GM21529 (cell line): Measurements from ENCODE around the gene PAQR5.
"Not testable (repeated sequence)": the region's sequence is repeated elsewhere in the genome, so short reads cannot be mapped to it uniquely, and the experiment has no call there.

Experiments used
- ATAC-seq: cut with Tn5 transposase; IDR thresholded peaks from one replicate; pipeline ENCODE4 v1.9.1; 2021; ENCODE audit not compliant: unreplicated experiment

The PAQR5 gene

GRCh38 chr15:69346112-69346511 lies 47.4 kb downstream of the PAQR5 start:
- no peak for ATAC-seq

GRCh38 chr15:69351333-69351732 lies 52.6 kb downstream of the PAQR5 start:
- no peak for ATAC-seq

DNA sequence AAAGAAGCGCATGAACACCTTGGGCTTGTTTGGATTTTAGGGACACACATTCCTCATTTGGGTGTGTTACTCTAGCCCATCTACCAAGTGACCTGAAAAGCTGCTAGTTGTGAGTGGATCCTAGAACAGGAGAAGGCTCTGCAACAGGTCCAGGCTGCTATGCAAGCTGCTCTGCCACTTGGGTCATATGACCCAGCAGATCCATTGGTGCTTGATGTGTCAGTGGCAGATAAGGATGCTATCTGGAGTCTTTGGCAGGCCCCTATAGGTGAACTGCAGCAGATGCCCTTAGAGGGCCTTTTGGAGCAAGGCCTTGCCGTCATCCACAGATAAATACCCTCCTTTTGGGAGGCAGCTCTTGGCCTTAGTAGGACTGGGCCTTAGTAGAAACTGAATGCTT lies 53.2 kb downstream of the PAQR5 start:
- no peak for ATAC-seq

DNA sequence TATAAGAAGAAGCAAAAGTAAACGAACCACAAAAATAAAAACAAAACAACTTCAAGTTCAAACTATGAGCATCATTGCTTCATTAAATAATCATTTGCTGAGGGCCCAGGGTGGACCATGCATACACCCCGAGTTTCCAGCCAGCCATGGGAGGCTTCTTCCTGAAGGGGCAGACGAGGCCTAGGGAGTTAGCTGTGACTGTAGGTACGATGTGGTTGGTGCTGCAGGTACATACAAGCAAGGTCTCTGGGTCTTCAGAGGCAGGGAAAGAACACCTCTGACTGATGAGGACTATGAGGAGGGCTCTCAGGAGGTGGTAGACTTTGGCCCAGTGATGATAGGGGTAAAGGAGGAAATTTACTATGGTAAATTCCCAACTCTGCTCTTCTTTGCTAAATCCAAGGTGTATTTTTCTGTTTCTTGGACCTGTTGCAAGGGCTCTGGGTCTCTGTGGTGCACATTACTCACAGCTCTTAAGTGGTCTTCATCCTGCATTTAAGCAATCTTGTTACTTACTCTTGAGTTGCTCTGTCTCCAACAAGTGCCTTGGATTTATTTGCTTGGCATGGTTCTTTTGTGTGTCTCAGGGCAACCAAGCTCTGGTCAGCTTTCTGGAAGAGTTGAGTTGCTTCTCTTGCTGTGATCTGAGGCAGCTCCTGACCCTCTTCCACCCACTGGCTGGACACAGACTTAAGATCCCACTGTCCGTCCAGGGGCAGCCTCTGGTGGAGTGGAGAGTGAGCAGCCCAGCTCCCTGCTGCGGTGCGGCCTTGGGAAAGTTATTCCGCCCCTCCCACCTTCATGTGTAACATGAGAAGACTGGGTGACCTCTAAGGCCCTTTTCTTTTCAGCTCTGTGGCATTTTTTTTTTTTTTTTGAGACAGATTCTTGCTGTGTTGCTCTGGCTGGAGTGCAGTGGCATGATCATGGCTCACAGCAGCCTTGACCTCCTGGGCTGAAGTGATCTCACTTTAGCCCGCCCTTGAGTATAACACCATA lies 59.4 kb downstream of the PAQR5 start:
- ATAC-seq: no peak

DNA sequence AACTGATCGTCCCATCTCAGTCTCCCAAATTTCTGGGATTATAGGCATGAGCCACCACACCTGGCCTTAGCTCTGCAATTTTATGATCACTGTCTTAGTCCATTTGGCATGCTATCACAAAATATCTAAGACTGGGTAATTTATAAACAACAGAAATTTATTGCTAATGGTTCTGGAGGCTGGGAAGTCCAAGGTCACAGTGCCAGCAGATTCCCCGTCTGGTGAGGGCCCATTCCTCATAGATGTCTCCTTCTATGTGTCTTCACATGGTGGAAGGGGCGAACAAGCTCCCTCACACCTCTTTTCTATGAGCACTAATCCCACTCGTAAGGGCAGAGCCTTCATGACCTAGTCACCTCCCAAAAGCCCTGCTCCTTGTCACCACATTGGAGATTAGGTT lies 60.1 kb downstream of the PAQR5 start:
- no peak for ATAC-seq

GRCh38 chr15:69359722-69360121 lies 61.0 kb downstream of the PAQR5 start:
- ATAC-seq: no peak

DNA sequence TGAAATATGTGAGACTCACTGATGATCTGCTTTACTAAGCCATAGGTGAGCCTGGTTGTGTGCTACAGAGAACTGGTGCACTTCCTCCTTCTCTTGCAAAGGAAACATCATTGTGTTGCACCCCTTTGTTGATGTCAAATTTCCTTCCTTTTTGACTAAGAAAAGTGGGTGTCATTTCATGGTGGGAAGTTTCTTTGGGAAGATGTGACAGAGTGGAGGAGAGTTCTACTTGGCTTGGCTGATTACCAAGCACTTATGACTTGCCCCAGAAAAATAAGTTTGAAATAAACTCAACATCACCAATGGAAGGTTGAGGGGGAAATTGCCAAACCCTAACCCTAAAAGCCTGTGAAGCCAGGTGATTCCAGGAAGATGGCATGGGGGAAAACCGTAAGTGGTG lies 61.9 kb downstream of the PAQR5 start:
- no peak for ATAC-seq

DNA sequence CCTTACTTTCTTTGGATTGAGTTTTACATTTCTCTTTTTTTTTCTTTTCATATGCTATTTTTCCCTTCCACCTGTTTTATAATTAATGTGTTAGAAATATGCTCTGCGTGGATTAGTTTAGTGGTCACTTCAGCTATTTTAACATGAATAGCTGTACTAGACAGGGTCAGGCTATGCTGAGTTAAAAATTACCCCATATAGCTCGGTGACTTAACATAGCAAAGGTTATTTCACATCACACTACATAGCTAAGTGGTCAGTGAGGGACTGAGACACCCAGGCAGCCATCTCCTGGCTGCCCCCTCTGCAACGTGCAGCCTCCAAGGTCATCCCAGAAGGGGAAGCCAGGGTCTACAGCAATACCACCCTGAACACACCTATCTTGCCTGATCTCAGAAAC lies 68.5 kb downstream of the PAQR5 start:
- ATAC-seq: no peak

DNA sequence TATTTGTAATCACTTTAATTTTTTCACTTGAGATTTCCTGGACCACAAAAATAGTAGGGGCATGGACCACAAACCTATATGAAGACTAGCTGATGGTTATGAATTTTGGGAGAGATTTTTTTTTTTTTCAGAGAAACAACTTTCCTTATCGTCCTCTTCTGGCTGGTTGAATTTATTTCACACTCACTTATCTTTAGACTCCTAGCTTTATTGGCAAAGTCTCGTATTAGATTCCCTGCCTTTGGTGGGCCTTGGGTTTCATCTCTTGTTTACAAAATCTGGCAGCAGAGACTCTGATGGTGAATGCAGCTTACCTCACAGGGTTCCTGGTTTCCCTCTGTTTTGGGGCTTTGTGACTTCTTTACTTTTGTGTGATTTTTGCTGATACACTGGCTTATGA lies 70.9 kb downstream of the PAQR5 start:
- ATAC-seq: no peak

GRCh38 chr15:69373406-69373805 lies 74.7 kb downstream of the PAQR5 start:
- ATAC-seq: no peak

GRCh38 chr15:69375151-69375790 lies 76.6 kb downstream of the PAQR5 start:
- no peak for ATAC-seq

DNA sequence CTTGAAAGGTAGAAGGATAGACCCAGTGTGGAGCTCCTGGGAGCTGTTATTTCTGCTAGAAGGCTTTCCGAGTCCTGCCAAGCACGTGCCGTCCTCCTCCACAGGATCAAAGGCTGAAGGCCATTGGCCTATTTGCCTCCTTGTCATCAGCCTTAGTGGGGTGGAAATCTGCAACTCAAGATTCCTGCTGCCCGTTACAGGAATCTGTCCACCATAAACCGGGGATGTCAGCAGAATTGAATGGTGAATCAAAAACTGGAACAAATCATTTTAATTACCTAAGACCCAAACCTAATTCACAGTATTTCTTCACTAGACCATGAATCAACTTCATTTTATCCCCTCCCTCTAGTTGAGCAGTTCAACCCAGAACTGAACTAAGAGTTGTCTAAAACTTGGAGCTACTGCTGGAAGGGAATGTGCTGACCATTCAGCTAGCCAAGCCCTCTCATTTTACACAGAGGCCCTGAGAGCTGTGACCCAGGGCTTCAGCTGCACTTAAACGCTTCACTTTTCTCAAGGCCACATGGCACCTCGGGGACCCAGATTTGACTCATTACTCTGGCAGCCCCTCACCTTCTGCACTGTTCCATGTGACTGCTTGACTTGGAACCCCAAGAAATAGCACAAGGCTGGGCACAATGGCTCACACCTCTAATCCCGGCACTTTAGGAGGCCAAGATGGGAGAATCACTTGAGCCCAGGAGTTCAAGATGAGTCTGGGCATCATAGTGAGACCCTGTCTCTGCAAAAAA lies 78.7 kb downstream of the PAQR5 start:
- ATAC-seq: no peak

- ATAC-seq: no peak
Observed at GRCh38 chr15:69380100-69380725, 81.5 kb downstream of the PAQR5 start.

- ATAC-seq: no peak
Observed at GRCh38 chr15:69380726-69381105, 82.0 kb downstream of the PAQR5 start.

GRCh38 chr15:69382176-69382575 lies 83.5 kb downstream of the PAQR5 start:
- ATAC-seq: not testable (repeated sequence)

- ATAC-seq: not testable (repeated sequence)
Observed at GRCh38 chr15:69384066-69384465, 85.4 kb downstream of the PAQR5 start.

DNA sequence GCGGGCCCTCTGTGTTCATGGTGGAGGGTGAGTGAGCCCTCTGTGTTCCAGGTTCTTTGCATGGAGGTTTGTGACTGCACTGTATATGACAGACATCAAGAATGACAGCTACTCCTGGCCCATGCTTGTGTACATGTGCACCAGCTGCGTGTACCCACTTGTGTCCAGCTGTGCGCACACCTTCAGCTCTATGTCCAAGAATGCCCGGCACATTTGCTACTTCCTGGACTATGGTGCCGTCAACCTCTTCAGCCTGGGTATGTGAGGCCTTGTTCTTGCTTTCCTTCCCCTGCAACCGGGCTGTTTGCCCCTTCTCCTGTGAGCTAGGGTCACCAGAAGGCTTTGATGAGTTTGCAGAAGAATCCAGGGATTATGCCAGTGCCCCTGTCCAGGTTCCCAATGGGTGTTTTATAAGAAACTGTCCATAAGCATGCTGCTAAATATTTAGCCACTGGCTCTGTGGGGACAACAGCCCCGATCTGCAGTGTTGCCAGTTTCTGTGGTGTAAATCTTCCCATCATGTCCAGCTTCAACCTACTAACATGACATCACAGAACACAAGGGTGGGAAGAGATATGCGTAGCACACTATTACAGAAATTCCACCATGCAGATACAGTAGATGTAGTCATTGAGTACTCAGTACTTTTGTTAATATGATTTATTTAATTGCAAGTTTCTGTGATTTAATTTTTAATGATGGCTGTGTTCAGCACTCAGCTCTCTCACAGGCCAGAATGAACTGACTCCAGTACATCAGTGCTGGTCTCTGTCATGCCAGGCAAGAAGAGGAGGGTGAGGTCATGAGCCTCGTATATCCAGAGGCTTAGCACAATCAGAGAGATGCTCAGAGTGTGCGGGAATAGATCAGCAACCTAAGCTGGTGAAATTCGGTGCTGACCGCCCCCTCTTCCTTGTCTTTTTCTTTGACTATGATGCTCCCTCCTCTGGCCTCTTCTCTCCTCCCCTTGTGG lies 86.2 kb downstream of the PAQR5 start:
- no peak for ATAC-seq

DNA sequence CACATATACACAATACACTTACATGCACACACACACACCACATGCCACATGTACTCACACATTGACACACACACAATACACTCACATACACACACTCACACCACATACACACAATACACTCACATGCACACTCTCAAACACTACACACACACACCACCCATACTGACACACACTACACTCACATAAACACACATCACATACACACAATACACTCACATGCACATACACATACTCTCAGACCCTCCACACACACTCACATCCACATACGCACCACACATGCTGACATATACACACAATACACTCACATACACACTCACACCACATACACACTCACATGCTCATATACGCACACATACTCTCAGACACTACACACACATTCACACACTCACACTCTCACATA lies 87.1 kb downstream of the PAQR5 start:
- no peak for ATAC-seq

- ATAC-seq: no peak
Observed at GRCh38 chr15:69386284-69386683, 87.6 kb downstream of the PAQR5 start.

- no peak for ATAC-seq
Observed at GRCh38 chr15:69388260-69388705, 89.6 kb downstream of the PAQR5 start.
